Measurements from ENCODE around the gene CIRBP.

Gene CIRBP

DNA sequence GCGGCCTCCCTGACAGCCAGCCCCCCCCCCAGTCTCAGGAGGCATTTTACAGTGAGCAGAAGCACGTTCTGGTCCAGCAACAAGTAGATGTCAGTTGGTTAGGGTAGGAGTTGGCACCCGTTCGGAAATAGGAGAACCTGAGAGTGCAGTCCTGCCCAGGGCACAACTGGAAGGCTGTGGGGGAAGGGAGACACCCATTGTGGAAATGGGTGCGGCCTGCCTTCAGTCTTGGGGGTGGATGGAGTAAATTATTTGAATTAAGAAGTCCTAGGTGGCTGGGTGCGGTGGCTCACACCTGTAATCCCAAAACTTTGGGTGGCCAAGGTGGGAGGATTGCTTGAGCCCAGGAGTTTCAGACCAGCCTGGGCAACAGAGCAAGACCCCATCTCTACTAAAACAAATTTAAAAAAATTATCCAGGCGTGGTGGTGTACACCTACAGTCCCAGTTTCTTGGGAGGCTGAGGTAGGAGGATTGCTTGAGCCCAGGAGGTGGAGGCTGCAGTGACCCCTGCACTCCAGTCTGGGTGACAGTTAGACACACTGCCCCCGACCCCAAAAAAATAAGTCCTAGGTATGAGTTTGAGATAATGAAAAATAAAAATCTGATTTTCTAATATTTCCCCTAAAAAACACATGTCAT is 1.2 kb downstream of the CIRBP start:
- peak; percentile 71 for DNase-seq

DNA sequence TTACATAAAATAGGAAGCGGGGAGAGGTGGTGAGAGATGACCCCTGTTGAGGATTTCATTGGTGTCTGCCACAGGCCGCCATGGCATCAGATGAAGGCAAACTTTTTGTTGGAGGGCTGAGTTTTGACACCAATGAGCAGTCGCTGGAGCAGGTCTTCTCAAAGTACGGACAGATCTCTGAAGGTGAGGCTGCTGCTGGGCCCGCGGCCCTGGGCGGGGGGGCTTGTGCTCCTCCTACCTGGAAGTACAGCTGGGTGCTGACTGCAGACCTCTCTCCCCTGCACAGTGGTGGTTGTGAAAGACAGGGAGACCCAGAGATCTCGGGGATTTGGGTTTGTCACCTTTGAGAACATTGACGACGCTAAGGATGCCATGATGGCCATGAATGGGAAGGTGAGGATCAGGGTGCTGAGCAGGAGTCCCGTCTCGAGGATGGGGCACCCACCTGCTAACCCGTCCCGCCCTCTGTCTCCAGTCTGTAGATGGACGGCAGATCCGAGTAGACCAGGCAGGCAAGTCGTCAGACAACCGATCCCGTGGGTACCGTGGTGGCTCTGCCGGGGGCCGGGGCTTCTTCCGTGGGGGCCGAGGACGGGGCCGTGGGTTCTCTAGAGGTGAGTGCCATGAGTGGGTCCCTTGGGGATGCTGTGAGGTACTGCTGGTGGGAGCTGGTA is 1.9 kb downstream of the CIRBP start:
- DNase-seq, result no peak

DNA sequence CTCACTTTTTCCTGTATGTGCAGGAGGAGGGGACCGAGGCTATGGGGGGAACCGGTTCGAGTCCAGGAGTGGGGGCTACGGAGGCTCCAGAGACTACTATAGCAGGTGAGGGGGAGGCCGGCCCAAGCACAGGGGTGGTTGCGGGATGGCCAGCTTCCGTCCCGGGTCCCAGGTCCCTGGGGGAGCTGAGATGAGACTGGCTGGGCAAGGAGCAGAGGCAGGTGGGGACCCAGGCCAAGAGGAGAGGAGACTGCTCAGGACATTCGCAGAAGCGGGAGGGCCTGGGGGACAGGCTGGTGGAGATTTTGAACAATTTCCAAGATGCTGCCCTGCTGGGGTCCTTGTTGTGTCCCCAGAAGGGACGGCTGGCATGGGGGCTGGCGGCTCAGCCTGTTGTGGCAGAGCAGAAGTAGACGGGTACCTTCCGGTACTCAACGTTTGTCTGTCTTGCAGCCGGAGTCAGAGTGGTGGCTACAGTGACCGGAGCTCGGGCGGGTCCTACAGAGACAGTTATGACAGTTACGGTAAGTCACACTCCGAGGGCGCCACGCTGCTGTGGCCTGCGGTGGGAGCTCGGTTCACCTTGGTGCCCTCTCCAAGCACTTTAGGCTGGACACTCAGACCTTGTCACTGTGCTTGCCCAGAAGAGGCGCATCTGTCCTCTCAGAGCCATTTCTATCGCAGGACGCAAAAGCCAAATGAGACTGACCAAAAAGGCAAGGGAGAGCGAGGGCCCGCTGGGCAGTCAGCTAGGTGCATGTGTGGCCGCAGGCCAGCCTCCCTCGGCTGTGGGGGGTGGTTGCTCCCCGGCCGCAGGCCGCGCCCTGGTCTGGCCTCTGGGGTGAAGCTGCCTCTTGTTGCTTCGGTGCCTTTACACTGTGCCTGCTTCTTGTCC is 2.6 kb downstream of the CIRBP start:
- DNase-seq, result no peak

DNA sequence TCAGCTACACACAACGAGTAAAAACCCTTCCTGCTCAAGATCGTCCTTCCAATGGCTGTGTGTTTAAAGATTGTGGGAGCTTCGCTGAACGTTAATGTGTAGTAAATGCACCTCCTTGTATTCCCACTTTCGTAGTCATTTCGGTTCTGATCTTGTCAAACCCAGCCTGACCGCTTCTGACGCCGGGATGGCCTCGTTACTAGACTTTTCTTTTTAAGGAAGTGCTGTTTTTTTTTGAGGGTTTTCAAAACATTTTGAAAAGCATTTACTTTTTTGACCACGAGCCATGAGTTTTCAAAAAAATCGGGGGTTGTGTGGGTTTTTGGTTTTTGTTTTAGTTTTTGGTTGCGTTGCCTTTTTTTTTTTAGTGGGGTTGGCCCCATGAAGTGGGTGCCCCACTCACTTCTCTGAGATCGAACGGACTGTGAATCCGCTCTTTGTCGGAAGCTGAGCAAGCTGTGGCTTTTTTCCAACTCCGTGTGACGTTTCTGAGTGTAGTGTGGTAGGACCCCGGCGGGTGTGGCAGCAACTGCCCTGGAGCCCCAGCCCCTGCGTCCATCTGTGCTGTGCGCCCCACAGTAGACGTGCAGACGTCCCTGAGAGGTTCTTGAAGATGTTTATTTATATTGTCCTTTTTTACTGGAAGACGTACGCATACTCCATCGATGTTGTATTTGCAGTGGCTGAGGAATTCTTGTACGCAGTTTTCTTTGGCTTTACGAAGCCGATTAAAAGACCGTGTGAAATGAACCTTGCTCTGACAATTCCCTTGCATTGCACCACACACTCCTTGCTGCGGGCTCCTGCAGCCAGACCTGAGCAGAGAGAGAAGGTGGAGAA is 3.5 kb downstream of the CIRBP start:
- DNase-seq, result no peak

DNA sequence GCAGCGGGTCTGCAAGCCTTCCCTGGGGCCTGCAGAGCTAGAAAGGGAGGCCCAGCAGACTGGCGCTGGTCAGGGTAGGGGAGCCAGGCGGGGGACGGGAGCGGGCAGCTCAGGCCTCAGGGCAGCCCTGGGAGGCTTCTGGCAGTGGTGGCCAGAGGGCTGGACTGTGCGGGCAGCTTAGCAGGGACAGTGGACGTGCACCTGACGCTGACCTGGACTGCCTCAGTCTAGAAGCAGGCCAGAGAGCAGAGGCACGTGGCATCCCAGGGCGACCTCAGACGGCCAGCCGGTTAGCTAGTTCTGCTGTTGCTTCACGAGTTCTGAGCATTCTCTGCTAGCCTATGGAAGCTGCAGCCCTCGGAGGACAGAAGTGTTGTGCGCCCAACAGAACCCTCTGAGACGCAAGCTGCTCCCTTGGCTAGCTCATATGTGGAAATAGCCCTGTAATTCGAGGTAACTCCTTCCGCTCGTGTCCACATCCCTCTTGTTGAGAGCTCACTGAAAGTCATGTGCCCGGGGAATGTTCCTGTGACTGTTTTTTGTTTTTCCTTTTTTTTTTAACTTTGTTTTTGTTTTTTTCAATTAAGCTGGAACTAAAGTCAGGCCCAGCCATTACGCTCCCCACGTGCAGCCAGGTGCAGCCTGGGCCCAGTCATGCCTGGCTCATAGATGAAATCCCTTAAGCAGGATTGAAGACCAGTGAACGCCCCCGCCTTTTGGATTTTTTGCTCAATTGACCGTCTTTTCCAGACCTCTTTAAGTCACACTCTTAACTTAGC is 4.3 kb downstream of the CIRBP start:
- DNase-seq, result no peak

DNA sequence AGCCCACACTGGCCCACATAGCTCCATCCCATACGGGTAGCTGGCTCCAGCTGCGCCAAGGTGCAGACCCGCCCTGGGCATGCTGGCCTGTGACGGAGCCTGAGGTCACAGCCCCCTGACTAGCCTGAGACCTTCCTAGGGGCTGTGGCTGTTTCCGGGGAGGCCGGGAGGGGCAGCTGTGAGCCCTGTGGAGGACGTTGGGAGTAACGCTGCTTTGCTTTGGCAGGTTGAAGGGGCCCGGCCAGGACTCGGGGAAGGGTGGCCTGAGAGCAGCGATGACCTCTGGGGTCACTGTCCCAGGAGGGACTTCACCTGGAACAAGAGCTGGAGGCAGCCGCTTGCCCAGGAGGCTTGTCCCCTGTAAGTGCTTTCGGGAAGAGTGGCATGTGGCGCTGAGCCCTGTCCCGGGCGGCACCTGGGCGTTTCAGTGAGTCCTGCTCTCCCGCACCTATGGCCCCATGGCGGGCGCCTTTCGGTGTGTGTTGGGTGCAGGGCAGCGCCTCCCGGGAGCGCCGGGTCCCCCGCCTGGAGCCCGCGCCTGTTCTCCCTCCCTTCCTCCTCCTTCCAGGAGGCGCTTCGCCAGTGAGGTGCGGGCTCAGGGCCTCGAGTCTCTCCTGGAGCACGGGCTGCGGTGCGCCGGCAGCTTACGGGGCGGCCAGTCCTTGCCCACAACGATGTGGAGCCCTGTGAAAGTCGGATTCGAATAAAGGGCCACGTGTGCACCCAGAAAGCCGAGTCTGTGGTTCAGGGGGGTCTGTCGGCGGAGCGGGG is 5.1 kb downstream of the CIRBP start:
- peak; percentile 54 for DNase-seq

DNA sequence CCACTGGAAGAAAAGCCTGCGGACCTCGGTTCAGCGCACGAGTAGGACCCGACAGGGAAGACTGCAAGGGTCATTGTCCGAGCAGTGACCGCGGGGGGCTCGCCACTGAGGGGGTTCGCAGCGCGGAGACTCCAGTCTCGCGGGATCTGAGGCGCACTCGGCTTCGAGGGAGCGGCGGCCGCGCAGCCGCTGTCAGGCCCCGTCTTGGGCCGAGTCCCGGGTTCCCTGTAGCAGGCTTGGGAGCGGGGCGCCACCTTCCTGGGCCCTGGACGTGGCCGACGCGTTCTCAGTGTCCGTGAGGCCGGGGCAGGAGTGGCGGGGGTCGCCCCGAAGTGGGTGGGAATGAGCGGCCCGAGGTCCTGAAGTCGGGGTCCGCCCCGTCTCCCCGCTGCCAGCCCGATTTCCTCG is 5.7 kb downstream of the CIRBP start:
- DNase-seq, result peak; percentile 71

DNA sequence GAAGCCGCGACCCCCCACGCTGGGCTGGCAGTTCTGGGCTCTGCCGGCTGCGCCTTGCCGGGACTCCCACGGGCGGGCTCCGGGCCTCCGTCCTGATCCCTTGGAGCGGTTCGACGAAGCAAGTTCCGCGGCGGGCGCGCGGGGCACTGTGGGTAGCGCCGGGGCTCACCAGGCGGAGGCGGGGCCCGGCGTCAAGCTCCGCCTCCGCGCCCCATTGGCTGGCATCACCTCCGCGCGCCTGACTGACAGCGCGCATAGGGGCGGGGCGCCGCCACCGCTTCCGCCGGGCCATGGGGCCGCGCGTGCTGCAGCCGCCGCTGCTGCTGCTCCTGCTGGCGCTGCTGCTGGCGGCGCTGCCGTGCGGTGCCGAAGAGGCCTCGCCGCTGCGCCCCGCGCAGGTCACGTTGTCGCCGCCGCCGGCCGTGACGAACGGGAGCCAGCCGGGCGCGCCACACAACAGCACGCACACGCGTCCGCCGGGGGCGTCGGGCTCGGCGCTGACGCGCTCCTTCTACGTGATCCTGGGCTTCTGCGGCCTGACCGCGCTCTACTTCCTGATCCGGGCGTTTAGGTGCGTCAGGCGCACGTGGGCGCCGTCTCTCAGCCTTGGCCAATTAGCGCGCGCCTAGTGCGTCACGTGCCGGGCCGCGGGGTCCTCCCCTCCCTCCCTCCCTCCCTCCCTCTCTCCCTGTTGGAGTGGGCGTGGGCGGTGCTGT is 6.3 kb downstream of the CIRBP start, which contains the start of gene FAM174C:
Gene FAM174C (plus strand): TSS at position 271 of the 716 bp plus-strand sequence. CDS start 20 bp downstream, at position 291.
- peak; percentile 98 for DNase-seq

DNA sequence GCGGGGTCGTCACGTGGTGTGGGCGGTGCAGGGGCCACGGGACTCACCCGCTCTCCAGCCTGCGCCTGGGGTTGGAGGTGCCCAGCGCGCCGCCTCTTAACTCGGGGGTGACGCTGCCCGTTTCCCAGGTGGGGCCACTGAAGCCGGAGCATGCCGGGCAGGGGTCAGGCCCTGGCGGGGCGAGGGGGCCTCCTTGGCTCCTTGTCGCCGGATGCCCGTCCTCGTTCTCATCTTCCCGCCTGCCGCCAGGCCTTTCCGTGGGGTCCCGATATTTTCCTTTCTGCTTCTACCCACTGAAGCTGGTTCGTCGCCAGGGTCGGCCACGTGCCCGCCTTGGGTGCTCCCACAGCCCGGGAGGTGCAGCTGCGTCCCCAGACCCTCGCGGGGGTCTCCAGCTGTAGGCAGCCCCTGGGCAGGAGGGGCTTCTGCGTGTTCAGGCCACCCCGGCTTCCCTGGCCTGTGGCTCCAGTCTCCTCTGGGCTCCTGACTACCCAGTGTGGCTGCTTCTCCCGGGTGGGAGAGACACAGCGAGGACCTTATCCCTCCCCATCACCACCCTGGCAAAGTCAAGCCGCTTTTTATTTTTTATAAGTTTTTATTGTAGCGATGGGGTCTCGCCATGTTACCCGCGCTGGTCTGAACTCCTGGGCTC is 7.0 kb downstream of the CIRBP start:
- DNase-seq, result no peak

DNA sequence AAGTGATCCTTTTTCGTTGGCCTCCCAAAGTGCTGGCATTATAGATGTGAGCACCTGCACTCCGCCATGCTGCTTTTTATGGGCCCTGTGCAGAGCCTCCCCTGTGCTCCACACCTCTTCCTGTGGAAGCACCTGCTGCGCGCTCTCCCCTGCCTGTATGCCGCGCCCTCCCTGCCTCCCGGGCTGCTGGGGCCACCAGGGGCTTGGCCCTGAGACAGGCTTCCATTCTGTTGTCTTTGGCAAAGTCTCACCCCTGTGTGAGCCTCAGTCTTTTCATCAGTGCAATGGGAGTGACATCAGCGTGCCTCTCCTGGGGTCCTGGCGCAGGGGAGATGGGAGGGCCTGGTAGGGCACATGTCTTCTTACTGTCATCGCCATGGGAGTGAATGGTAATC is 7.5 kb downstream of the CIRBP start:
- DNase-seq, result peak; percentile 61

DNA sequence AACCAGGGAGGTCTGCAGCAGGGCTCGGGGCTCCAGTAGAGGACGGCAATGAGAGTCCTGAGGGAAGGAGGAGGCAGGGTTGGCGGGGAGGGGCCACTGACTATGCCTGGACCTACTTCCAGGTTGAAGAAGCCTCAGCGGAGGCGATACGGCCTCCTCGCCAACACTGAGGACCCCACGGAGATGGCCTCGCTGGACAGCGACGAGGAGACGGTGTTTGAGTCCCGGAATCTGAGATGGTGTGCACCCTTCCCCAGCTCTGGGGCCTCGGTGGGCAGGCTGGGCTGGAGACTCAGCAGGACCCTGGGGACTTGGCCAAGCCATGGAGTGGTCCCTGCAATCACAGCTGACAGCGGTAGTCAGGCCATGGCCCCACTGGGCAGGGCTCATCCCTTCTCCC is 7.9 kb downstream of the CIRBP start:
- DNase-seq, result no peak

DNA sequence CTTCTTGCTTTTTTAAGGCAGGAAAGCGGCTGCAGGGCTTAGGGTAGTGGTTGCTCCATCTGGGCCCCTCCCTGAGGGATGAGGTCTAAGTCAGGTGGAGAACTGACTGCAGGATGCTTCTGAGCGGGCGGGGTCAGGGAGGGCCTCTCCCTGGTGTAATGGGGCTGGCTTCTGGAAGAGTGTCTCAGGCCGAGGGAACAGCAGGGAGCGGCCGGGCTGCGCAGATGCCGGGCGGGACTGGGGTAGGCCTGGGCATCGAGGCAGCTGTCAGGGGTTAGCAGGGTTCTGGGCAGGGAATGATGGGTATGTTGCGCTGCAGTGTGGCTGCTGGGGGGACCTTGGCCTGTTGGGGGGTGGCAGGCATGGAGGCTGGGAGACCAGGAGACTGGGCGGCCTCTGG is 8.9 kb downstream of the CIRBP start:
- no peak for DNase-seq

DNA sequence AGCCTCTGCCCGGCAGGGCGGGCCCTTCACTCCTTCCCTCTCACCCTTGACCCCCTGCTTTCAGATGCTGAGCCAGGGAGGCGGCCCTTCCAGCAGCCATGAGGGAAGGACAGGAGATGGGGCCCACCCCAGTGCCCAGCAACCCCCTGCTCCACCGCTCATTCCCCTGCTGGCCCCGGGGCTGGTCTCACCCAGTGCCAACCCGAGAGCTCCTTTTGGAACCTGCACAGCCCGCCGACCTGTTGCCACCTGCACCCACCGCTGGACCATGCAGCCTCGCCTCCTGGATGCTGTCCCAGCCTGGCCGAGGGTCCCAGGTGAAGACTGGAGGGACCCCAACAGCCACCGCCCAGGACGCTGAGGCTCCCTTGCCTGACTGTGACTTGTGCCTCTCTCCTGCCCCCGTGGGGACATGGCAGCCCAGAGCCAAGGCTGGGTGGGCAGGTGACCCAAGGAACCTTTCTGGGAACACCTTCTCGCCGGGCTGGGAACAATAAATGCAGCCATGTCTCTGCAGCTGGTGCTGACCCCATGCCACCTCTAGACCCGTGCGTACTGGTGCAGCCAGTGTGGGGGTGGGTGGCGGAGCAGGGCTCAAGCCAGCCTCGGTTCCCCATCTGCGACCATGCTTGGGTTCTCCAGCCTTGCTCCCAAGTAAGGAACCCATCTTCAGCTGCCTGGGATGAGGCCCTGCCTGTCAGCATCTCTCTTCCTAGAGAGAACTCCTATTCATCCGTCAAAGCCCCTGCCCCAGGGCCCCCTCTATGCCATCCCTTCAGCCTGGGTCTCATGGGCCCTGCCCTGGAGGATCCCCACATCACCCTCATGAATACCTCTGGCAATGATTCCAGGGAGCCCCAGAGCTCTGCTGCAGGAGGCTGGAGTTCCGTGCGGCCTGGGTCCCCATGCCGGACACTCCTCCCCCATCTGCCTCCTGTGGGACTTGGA is 9.9 kb downstream of the CIRBP start:
- DNase-seq, result no peak

DNA sequence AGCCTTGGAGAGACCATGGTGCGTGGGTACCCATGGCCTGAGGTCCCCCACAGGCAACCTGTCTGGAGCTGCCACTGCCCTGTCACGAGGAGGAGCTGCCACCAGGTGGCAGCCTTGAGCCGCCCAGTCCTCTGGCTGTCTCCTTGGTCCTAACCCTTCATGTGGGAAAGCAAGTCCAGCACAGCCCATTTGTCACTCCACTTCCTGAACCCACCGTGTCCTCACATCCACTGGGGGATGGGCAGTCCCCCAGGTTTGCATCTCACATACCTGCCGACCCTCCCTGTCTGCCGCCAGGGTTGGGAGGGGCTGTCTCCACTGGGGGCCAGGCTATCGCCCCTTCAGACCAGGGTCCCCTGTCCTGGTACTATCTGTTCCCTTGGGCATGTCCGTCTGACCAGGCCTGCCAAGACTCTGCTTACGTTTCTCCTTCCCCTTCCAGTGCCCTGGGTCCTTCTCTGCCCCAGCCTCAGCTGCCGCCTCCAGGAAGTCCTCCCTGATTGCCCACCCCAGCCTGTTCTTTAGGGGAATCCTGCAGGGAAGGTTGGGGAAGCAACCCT is 10.7 kb downstream of the CIRBP start:
- DNase-seq, result peak; percentile 82

DNA sequence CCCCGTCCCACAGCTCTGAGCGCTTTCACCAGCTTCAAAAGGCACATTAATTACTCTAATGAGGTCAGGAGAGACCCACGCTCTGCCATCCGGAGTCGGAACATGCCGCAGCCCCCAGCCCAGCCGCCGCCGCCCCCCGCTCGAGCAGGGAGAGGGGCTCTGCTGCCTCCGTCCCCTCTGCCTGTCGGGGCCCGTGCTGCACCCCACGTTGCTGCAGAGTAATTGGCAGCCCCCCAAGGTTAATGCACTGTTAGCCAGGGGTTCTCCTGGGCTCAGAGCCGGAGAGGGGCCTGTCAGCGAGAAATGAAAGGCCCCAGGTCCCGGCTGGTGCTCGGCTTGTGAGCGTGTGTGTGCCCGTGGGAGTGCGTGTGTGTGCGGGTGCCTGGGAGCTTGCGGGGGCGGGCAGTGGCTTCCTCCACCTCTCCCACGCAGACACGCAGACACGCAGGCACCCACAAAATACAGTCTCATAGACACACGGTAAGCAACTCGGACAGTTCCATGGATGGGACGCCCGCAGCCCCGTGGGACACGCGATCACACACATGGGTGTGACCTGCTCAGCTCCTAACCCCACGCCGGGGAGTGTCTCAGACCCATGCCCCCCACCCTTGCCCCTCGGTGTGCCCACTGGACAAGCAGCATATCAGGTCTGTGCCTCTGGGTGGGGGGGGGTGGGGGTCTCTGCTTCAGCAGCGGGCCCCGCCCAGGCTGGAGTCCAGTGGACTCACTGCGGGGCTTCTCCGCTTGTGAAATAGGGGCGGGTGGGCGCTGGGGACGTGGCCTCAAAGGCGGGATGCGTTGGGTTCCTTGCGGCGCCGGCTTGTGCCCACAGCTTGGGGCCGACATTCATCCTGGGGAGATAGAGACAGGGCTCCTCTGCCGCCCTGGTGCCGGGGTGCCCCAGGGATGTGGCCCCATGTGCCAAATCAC is 11.8 kb downstream of the CIRBP start:
- no peak for DNase-seq

DNA sequence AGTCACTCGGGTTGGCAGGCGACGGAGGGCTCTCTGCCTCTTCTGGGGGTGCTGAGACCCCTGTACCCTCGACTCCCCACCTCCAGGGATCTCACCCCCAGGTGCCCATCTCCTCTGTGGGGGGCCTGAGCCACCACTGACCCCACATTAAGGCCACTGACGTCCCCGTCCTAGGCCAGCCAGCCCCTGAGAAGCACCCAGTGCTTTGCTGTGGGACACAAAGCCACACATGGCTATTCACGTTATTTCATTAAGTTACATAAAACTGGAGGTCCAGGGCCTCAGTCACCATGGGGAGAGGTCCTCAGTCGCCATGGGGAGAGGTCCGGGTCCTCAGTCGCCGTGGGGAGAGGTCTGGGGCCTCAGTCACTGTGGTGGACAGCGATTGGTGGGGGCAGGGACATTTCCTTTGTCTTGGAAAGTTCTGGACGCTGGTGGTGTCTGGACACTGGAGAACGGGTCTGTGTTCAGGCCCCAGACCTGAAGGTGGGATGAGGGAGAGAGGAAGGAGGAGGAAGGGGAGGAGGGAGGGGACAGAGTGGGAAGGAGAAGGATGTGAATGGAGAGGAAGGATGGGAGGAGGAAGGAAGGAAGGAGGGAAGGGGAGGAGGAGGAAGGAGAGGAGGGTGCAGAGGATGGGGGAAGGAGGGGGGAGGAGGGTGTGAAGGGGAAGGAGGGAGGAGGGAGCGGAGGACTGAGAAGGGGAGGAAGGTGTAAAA is 12.6 kb downstream of the CIRBP start:
- DNase-seq, result no peak
